ENCODE data around the gene PAIP2.
"Not testable (repeated sequence)": the region's sequence is repeated elsewhere in the genome, so short reads cannot be mapped to it uniquely, and the experiment has no call there.

PAIP2 gene, protein sequence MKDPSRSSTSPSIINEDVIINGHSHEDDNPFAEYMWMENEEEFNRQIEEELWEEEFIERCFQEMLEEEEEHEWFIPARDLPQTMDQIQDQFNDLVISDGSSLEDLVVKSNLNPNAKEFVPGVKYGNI

DNA sequence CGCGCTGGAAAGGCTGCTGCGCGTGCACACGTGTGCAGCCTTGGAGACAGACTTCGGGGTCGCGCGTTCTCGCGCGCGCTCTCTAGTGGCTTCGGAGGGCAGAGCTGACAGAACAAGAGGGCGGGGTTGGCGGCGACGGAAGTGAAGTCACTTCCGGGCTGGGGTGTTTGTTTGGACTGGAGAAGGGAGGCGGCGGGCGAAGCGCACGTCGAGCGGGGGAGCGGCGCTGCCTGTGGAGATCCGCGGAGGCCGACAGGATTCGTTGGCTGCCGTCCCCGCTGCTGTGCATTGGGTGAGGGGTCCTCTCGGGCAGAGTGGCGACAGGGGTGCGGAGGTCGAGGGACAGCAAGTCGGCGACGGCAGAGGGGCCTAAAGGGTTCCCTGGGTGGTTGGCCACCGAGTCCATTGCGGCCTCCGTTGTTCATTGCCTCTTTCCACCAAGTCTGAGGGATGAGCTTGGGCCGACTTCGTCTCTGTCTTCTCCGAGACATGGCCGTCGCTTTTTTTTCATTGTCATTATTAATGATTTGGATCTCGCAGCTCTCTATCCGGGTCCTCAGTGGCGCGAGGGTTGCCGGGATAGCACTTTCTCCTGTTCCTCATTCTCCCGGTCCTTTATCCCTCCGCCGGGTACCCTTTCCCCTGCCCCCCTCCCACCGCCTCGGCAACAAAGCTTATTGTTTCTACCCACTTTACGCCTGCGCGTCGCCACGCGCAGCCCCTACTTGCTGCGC is at the start of gene PAIP2:
PAIP2 (plus strand) TSS at position 166 of the 734 bp plus-strand sequence. CDS start 21,931 bp downstream, outside the sequence.
- DNase-seq (ENCODE audit: low read depth, low spot score), result peak; percentile 95

DNA sequence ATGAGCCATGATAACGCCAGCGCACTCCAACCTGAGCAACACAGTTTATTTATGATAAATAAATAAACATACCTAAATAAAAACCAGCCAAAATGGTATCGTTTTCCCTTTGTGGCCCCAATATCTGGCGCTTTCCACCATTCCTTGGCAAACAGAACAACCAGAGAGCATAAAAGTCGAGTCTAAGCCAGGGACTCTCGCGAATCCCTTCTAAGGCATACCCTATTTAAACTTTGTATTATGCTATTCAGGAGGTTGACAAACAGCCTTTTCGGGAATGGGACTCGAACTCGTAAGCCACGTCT is 48.5 kb upstream of the PAIP2 start:
- no peak for DNase-seq (ENCODE audit: low read depth, low spot score)

DNA sequence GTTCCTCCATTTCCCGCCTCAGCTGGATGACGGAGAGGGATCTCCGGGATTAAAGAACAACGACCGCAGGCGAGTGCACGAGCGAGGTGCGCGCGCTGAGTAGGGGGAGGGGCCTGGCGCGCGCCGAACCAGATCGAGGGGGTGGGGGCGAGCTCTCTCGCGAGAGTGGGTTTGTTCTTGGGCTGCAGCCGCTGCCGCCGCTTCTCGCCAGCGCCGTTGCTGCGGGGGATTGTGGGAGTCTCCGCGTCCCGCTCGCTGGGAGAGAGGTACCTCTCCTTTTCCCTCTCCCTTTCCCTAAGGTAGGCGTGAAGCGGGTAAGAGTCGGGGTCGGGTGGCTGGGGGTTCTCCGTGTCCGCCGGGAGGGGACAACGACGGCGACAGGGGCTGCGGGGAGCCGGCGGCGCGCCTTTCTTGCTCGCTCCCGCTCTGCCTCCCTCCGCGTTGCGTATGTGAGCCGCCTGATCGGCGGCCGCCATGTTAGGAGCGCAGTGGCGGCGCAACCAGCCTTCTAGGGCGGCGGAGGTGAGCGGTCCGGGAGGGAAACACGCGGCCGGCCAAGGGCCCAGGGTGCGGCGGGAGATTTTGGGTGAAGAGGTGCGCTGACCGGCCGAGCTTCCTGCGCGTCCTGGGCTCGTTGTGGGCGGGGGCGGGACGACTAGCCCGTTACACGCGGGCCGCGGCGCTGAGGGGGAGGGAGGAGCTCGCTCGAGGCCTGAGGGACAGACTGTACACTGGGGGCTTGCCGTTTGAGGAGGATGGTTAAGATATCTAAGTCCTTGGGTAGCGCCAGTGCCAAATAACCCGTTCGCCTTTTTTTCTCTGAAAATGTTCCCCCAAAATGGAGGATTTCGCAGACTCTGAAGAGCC is 47.9 kb upstream of the PAIP2 start, which contains the start of gene MATR3:
MATR3 (plus strand) TSS at position 234 of the 867 bp plus-strand sequence. CDS start 13,676 bp downstream, outside the sequence.
- peak; percentile 83 for DNase-seq (ENCODE audit: low read depth, low spot score)

DNA sequence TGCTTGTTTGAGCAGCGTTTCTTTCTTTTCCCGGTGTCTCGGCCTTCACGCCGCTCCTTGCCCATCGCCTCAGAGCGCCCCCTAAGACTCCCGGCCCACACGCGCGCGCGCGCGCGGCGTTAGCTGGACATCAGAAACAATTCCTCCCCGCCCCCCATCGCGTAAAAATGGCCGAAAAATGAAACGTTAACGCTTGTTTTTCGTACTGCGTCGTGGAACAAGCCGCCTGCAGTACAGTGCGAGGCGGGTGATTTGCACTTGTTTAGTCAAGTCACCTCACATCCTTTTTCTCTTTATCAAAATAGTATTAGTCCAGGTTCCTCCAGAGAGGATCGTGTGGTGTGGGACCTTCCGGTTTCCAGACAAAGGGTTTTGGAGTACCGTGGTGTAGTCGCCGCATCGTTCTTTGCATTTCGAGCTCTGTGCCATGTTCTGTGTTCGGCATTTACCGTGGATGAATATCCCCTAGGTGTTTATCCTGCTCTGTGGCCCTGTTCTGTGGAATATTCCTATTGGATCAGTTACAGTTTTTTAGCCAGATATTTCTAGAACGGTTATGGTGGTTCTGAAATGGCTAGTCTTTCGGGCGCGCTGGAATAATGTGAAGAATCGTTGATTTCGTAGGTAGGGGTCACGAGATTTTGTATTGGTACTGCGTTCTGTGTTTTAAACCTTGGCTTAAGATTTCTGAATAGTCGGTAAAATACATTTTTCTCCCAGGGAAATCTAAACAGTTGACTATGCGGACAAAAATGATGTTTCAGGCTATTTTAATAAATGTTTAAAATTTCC is 47.1 kb upstream of the PAIP2 start:
- peak; percentile 32 for DNase-seq (ENCODE audit: low read depth, low spot score)

DNA sequence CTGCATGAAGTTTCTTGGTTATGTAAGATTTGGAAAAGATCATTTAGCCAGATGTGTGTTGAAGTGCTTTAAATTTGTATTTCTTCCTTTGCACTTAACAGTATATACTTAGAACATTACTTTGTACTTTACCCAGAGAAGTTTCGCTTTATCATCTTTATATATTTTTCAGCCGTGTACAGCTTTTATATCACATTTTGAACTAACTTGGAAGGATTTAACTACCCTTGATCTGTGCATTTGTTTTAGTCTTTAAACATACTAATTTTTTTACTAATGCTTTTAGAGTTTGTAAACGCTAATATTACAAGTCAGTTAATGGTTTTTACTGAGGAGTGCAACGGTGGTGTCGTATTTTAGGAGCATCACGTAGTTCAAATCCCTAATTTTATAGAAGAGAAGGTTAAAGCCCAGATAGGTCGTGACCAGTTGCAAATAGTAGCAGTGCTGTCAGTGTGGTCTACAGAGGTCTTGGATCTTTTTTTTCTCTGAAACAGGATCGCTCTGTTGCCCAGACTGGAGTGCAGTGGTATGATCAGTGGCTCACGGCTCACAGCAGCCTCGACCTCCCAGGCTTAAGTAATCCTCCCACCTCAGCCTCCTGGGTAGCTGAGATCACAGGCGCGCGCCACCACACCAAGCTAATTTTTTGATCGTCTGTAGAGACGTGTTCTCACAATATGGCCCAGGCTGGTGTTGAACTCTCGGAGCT is 46.2 kb upstream of the PAIP2 start:
- DNase-seq (ENCODE audit: low read depth, low spot score), result no peak

DNA sequence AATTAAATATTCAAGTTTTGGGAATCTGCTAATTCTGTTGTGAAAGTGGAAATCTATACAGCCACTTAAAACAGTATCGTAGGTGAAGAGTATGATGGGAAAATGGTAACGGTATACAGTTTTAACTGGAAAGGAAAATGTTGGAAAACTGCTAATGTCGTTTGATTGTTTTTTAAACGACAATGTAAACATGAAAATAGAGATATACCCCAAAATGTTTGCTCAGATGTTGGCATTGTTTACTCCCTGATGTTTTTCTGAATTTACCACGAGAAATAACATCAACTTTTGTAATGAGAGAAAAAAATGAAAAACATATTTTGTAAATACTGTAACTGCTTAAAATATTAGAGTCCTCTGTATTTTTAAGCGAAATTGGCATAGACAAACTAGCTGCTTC is 45.5 kb upstream of the PAIP2 start:
- no peak for DNase-seq (ENCODE audit: low read depth, low spot score)

DNA sequence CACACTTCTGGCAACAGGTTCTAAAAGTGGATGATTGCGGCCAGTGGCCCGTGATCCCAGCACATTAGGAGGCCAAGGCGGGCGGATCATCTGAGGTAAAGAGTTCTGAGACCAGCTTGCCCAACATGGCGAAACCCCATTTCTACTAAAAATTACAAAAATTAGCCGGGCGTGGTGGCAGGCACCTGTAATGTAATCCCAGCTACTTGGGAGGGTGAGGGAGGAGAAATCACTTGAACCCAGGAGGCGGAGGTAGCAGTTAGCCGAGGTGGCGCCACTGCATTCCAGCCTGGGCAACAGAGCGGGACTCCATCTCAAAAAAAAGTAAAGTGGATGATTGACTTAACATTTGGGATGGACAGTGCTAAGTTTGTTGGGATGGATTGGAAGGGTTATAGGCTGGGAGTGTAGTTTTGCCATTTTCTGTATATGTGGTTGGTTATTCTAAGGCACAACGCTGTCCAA is 44.8 kb upstream of the PAIP2 start:
- DNase-seq (ENCODE audit: low read depth, low spot score), result no peak

DNA sequence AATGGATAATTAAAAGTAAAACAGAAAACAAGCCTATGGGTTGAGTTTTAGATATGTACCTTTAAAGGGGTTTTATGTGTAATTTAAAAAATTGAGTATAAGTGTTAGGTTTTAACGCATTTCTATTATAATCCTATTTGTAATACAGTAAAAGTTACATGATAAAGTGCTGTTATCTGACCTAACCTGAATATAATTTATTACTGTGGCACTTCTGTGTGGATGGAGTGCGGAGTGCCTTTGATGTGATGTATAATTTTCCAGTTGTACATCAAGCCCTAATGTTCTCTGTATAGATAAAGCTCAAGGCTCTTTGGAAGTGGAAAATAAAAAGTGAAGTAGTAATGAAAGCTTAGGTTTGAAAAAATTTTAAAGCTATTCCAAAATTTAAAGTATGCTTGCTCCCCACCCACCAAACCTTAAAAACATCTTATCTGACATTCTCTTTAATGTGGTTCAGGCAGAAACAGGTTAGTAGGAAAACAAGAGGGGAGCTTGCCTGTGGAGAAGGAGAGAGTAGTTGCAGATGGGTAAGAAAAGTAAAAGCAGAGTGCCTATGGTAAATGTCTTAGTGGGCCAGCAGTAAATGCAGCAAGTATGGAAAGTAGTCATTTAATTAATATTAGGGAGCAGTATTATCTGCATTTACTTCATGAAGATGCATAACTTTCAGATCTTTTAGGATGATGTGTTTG is 44.1 kb upstream of the PAIP2 start:
- DNase-seq (ENCODE audit: low read depth, low spot score), result no peak

DNA sequence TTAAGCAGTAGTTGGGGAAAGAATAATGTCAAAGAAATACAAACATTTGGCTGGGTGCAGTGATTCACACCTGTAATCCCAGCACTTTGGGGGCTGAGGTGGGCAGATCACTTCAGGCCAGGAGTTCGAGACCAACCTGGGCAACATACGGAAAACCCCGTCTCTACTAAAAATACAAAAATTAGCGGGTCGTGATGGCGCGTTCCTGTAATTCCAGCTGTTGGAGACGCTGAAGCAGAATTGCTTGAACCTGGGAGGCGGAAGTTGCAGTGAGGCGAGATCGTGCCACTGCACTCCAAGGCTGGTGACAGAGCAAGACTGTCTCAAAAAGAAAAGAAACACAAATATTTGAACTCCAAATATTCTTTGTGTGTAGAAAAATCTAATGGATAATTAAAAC is 43.4 kb upstream of the PAIP2 start:
- DNase-seq (ENCODE audit: low read depth, low spot score), result no peak

DNA sequence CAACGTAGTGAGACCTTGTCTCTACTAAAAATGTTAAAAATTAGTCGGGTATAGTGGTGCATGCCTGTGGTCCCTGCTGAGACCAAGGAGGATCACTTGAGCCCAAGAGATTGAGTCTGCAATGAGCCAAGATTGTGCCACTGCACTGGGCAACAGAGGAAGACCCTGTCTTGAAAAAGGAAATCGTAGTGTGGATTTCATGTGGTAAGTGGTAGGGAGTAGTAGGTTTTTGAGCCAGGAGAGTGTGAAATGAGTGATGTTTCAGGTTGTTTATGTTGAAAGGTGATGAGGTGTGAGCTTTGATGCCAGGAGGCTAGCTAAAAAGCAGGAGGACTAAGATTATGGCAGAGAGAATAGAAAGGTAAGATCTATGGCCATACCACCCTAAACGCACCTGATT is 42.2 kb upstream of the PAIP2 start:
- no peak for DNase-seq (ENCODE audit: low read depth, low spot score)

DNA sequence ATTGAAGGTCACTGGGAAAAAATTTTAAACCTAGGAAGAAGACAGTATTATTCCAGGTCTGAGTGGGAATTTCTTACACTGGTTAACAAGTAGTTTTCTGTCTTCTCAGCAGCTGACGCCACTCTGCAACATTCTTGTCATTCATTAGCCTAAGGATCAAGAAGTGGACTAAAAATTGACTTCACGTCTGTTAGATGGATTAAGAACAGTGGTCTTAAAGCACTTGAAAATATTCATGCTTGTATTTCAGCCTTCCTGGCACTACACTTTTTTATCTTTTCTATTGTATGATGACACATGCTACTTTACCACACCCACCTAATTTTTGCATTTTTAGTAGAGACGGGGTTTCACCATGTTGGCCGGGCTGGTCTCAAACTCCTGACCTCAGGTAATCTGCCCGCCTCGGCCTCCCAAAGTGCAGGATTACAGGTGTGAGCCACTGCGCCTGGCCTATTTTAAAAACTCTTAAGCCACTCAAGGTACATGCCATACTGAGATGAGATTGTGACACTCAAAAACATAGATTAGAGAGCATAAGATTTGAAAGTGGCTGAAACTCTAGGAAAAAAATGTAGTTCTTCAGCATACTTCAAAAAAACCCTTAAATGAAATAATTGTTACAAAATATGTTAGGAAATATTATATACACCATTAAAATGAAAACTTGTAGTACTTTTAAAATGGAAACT is 39.7 kb upstream of the PAIP2 start:
- DNase-seq (ENCODE audit: low read depth, low spot score), result no peak

DNA sequence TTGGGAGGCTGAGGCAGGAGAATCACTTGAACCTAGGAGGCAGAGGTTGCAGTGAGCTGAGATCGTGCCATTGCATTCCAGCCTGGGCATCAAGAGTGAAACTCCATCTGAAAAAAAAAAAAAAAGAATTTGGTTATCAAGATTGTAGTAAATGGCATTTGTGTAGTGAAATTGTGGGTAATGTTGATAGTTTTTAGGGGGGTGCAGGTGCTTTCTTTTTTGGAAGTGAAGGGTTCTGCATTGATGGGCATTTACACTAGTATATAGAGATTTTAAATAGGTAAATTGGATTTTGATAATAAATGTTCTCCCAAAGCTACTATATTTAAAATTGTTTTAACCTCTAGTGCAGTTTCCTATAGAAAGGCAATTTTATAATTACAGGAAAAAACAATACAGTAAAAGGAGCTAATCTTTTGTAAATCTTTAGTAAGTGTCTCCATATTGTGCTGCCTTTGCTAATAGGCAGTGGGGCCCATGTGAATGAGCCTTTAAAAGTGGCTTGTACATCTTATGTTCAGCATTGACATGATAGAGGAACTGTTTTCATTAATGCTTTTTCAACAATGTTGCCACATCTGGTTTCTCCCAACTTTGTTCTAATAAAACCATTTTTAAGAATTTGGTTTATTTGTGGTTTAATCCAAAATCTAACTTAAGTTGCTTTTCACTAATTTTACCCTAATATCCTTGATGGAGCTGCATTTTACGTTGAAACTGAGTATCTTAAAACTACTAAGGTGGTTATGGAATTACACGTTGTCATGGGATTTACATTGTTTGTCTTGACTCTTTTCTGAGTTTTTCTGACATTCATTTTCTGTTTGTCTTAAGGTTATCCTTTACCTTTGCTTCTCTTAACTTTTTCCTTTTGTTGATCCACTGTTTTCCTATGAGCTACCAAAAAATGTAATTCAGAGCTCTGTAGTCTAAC is 37.0 kb upstream of the PAIP2 start:
- no peak for DNase-seq (ENCODE audit: low read depth, low spot score)

DNA sequence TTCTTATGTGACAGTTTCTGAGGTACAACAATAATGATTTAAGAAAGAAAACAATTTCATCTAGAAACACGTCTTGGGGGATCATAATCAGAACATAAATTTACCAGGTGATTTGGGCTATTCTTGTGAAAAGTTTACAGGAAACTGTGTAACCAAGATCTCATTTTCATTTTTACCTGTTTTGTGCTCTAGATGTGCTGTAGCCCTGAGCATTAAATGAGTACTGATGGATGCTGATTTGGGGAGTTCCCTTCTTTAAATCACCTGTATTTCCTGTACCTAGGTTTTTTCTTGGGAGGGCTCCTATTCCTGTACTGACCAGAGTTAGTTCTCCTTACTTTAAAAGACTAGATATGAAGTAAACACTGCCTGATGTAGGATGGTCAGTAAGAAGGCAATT is 35.5 kb upstream of the PAIP2 start:
- DNase-seq (ENCODE audit: low read depth, low spot score), result no peak

DNA sequence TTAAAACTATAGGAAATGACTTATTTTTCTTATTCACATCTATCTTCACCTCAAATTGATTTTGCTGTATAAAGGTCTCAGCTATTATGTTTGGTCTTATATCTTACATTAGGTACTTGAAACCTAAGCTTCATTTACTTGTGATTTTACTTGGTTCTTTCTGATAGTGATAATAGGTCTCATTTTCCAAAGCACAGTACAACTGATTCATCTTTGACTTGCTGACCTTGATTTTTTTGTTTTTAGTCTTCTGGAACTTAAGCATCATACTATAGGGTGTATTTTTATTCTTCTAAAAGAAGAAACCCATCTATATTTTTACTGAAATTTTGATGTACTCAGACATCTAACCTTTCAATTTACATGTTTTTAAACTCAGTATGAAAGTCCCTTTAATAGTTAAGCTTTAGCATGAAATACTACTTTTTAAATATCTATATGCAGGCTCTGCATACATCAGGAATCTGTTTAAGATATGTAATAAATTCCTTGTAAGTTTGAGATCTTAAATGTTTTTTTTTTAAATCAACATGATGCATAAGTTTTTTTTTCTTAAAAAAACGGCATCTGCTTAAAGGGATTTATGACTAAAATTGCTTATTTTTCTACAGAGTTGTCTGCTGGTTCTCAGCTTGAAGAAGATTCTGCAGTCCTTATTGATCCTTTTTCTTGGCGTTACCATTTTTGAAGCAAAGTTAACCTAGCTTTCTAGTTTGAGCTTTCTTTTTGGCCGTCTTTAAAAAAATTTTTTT is 34.9 kb upstream of the PAIP2 start:
- no peak for DNase-seq (ENCODE audit: low read depth, low spot score)

DNA sequence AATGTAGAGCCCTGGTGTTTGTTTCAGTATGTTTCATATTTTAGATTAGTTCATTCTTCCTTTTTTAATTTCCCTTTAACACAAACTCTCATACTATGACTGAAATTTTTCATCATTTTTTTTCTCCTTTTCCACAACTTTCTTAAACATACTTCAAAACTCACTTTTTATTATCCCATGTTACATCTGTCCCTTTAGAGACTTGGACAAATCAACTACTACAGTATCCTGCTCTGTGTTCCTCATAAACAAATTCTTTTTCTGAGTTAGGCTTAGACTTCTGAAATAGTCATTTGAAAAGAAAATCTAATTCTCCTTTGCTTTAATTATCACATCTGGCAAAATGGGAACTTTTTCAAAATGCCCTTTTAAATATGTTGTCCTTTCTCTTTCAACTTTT is 32.9 kb upstream of the PAIP2 start:
- no peak for DNase-seq (ENCODE audit: low read depth, low spot score)

DNA sequence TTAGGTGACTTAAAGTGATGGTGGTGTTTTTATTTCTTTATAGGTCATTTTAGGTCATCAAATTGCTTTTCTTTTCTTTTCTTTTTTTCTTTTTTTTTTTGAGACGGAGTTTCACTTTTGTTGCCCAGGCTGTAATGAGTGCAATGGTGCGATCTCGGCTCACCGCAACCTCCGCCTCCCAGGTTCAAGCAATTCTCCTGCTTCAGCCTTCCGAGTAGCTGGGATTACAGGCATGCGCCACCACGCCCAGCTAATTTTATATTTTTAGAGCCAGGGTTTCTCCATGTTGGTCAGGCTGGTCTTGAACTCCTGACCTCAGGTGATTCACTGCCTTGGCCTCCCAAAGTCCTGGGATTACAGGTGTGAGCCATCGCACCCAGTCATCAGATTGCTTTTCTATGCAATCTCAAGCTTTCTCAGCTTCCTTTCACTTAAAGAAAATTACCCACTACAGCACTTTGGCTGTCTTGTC is 30.9 kb upstream of the PAIP2 start:
- DNase-seq (ENCODE audit: low read depth, low spot score), result not testable (repeated sequence)

DNA sequence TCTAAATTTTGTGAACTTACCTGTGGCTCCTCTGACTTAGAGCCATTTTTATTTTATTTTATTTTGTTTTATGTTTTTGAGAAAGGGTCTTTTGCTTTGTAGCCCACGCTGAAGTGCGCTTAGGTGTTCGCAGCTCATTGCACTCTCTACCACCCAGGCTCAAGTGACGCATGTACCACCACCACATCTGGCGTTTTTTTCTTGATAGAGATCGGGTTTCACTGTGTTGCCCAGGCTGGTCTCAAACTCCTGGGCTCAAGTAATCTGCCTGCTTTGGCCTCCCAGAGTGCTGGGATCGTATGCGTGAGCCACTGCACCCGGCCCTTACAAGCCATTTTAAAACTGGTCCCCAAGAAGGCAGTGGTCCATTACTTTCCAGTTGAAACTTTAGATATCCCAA is 29.6 kb upstream of the PAIP2 start:
- no peak for DNase-seq (ENCODE audit: low read depth, low spot score)

DNA sequence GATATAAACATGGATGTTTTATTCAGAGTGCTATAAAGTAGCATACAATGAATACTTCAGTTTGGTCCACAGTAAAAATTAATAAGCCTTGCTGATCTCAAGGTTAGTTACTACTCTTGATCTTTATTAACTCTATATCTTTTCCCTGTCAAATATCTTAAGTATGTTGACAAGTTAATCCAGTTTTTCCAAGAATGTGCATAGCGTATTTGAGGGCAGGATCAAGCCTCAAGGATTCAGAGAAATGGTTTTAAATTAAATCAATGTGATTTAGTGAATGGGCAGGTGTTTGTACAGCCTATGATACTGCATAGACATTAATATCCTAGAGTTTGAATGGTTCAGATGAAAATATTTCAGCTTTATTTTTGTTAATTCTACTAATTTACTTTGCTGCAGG is 27.4 kb upstream of the PAIP2 start:
- no peak for DNase-seq (ENCODE audit: low read depth, low spot score)

Data from activated CD4-positive, CD25-positive, alpha-beta regulatory T cell treated with anti-CD3 and anti-CD28 coated beads, Interleukin-2, amount 50 U/mL, for 16 hours (primary cell).